Dedifferentiated amniotic fluid mesenchymal stem cell (primary cell): Measurements from ENCODE around the gene NMT1.

Source experiments
- DNase-seq: peaks from one replicate; pipeline ENCODE4 v3.0.0-alpha.2; 2016; ENCODE audit errors: extremely low spot score

NMT1 gene

DNA sequence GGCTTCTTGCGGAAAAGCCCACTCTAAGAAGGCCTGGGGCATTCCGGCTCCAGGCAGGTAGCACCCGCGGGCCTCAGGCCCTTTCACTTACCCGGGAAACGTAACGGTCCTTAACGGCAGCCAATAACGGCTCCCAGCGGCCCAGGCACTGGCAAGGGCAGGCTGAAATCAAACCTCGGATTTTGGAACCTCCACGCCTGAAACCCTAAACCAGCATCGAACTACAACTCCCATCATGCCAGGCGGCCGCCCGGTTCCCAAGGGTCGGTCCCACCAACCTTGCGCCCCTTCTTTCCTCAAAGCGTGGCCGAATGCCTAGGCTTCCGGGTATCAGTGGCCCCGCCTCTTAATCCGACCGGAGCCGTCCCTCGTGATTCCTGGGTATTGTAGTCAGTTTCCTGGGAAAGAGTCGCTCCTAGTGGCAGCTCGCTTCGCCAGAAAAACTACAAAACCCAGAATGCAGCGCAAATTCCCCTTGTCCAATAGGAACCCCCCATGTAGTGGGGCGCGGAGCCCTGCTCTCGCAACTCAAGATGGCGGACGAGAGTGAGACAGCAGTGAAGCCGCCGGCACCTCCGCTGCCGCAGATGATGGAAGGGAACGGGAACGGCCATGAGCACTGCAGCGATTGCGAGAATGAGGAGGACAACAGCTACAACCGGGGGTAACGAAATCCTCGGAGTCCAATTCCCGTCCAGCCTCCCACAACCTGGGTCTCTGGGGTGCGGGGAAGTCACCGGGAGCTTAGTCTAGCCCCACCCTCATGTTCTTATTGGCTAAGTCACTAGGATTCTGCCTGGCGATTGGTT is at the start of gene NMT1:
TSS of gene NMT1 (plus strand) at position 521 of the 809 bp plus-strand sequence. CDS start at position 534, 13 bp downstream.
- peak; percentile 100 for DNase-seq

DNA sequence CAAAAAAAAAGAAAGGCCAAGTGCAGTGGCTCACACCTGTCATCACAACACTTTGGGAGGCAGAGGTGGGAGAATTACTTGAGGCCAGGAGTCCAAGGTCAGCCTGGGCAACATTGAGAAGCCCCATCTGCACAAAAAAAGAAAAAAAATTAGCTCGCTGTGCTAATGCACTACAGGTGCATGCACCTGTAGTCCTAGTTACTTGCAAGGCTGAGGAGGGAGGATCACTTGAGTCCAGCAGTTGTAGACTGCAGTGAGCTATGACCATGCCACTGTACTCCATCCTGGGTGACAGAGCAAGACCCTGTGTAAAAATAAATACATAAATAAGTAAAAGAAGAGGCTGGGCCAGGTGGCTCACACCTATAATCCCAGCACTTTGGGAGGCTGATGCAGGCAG is 49.4 kb upstream of the NMT1 start:
- no peak for DNase-seq

- DNase-seq, result no peak
Measured at GRCh38 chr17:45013021-45013997, 47.8 kb upstream of the NMT1 start.

DNA sequence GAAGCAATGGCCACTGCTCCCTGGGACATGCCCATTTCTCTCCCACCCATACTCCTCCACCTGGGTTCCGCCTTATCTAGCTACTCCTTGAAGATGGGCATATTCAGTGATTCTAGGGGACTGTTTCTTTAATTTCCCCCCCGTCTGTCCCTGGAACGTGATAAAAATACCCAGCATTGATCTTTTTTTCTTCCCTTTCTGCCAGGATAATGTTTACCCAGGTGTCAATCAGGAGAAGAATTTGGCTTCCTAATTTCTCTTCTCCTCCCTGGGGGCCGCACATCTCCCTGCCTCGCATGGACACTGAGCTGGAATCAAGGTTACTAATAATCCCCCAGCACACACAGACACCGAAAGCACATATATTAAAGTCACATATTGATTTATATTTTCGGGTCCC is 44.9 kb upstream of the NMT1 start:
- DNase-seq, result no peak

DNA sequence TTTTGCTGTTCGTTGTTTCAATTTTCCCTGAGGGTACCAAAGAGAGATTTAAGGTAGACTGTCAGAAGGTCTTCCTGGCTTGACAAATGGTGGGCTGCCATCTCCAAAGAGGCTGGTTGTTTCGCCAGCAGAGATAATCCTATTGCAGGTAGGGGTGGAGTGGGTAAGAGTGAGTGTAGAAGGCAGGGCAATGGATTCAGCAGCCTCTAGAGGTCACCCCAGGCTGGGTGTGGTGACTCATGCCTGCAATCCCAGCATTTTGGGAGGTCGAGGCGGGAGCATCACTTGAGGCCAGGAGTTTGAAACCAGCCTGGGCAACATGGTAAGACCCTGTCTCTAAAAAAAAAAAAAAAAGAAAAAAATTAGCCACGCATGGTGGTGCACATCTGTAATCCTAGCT is 44.3 kb upstream of the NMT1 start:
- no peak for DNase-seq

GRCh38 chr17:45018514-45018847 is 42.6 kb upstream of the NMT1 start:
- no peak for DNase-seq

DNA sequence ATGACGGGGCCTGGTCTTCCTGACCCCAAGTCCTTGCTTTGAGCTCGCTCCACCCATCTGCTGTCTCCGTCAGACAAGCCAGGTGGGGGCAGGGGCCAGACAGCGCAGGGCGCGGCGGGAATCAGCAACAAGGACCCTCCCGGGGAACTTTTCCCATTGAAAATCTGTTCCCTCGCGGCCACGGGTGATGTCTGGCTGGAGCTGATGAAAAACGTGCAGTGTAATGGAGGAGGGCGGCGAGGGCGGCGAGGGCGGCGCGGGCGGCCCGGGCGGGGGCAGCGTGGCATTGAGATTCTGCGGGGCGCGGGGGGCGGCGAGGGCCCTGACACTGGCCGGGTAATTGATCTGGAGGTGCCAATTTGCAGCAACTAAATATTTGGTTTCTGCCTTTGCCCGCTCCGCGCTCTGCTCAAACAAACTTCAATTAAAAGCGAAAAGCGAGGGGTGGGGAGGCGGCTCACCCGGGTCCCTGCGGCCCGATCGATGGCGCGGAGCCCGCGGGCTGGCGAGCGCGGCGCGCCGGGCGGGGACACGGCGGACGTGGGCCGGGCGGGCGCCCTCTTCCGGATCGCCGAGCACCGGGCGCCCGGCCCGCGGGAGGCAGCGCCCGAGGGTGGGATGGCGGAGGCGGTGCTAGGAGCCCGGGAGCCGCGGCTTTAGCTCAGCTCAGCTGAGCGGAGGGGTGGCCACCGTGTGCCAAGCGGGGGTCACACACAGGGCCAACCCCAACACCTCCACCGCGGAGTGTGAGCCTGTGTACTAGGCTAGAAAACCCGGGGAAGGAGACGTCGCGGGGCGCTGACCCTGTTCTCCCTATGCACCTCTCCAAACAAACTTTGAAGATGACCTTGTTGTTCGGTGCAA is 42.0 kb upstream of the NMT1 start:
- DNase-seq, result no peak

DNA sequence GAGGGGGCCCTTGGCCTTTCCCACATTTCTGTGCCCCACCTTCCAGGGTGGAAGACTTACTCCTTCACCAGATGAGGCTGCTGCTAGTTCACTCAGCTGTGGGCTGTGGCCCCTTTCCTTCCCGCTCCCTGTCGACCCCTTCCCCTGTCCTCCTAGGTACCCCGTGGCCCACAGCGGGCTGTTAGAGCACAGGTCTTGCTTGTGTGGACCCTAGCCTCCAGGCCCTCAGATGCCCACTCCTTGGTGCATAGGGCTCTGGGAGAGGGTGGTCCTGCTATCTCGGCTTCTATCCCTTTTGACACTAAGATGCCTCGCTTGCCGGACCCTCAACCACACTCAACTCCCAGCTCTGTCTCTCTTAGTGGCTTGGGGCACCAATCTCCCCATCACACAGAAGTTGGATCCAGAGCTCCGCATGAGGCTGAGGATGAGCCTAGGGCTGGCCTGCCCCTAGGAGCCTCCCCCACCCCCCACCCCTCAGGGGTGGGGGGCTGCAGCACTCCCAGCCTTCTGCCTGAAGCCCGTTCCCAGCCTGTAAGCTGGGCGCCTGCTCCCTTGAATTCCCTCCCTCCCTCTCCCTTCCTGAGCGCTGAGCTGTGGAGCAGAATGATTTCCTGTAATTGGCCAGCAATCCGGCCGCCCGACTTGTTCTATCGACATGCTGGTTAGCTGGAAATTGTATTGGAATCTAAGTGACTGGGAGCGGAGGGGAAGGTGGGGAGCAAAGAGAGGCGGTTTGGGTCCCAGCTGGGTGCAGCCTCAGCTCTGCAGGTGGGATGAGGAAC is 40.6 kb upstream of the NMT1 start:
- no peak for DNase-seq

DNA sequence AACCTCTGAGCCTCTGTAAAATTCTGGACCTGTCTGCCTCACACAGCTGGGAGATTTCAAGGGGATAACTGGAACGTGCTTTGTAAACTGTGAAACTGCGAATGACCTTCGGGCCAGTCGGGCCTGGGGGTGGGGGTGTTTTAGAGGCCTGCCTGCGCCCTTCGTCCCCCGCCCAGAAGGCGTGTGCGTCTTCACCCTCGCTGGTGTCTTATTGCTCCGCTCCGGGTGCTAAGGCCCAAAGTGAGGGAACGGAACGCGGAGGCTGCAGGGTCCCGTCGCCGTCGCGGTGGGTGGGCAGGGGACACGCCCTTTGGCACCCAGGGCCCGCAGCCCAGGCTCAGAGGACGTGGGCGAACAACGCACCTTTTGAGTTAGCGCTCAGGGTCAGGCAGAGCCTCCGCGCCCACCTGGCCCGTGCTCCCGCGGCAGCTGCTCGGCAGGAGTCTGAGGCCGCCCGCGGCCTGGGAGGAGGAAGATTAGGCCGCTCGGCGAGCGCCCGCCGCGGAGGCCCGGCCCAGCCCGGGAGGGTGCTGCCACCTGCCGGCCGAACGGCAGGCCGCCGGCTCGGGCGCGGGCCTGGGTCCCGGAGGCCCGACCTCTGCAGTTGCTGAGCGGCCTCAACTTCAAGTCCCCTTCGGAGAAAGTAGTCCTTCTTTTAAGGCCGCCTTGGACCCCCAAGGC is 39.4 kb upstream of the NMT1 start:
- DNase-seq, result peak; percentile 29

- DNase-seq, result no peak
Measured at GRCh38 chr17:45022288-45022648, 38.8 kb upstream of the NMT1 start.

DNA sequence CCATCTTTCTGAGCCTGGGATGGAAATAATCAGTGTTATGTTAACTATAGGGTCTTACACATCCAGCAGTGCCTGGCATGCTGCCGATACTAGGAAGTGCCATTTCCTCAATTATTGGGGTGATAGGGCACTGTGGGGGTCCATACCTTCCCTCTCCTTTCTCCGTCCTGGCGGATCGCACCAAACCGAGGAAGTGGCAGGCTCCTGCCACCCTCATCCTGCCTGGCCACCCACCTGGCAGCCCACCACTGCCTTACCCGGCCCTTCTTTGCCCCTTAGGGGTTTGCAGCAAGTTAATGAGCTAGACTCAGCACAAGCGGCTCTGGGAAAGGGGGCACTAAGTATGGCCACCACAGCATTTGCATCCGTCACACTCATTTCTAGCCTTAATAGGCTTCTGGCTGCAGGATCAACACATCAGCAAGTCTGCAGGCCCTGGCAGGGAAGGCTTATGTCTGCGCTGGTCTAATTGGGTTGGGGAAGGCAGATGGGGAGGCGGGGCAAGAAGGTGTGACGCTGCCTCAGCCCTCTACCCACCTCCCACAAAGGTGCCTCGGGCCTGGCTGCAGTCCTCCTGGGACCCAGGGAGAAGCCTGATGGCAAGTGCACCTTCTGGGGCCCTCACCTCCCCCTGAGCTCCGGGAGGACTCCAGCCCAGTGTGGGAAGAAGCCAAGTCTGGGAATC is 38.3 kb upstream of the NMT1 start:
- no peak for DNase-seq

DNA sequence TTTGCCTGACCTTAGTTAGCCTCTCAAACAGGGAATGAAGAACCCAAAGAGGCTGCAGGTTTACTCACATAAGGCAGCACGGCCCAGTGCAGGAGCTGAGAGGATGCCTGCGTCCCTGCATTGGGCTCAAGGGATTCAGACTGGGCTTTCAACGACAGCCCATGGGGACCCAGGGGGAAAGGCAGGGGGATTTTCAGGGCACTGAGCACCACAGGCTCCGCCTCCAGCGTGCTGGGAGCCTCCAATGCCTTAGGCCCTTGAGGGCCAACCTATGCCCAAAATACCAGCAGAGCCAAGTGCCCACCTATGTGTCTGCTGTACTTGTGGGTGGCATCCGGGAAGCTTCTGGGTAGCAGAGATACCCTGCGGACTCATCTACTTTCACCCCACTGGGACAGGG is 32.0 kb upstream of the NMT1 start:
- DNase-seq, result no peak

- DNase-seq, result no peak
Measured at GRCh38 chr17:45029758-45030423, 31.2 kb upstream of the NMT1 start.

DNA sequence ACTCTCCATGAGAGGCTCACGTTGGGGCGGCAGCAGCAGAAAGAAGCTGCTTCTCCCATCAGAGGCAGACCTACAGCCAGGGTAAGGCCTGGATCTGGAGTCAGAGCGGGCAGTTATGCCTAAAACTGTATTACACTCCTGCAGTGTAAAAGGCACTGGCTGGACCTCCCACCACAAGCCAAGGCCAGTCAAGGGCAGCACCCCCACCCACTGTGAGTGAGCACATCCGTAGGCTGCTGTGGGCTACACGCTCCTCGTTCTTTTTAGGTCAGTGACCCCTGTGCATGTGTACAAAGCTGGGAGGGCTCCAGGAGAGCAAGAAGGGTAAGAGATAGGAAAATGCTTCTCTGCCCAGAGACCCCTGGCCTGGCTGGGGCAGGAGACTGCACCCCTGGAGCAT is 30.4 kb upstream of the NMT1 start:
- no peak for DNase-seq

- no peak for DNase-seq
Measured at GRCh38 chr17:45031231-45032173, 29.6 kb upstream of the NMT1 start.

- no peak for DNase-seq
Measured at GRCh38 chr17:45032174-45032541, 29.0 kb upstream of the NMT1 start.

DNA sequence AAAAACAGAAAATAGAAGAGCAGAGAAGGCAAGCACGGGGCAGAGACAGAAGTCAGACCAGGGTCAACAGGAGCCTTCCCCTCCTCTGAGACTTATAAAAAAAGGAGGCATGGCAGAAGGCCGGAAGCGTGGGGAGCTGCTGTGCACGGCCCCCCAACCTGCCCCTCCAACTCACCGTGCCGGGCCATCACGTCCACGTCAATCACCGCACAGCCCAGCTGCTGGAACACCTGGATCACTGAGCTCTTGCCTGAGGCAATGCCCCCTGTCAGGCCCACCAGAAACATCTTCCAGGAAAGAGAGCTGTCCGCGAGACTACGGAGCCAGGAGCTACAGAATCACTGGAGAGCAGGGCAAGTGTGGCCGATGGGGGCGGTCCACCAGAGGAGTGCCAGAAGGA is 26.5 kb upstream of the NMT1 start:
- no peak for DNase-seq

GRCh38 chr17:45035848-45036247 is 25.3 kb upstream of the NMT1 start:
- DNase-seq, result no peak
